Lung microvascular endothelial cell (primary cell): ENCODE data around the gene KLRF1. TPM values are rescaled to one million over a fixed set of nuclear protein-coding genes. Genes with fewer than 3 reads are reported as not detected.
A peak's percentile ranks its signal among the peaks of the same experiment; 100 is the strongest.
"Not testable (repeated sequence)": the region's sequence is repeated elsewhere in the genome, so short reads cannot be mapped to it uniquely, and the experiment has no call there.

Source experiments
- DNase-seq, 2 donors: peaks; one replicate each; pipeline versions ENCODE4 v3.0.0 to v3.0.0-alpha.2; 2010; ENCODE audit warnings: low read depth in 2 of 2
- total RNA-seq: library from RNA; depleted of rRNA; stranded (reverse); fragments of >200 nt; gene quantifications from 2 replicates; pipeline ENCODE4 v1.2.1, GENCODE V29; 2014

The KLRF1 gene
- total RNA-seq, 1 donor from 2014 or later: 0.20 TPM

DNA sequence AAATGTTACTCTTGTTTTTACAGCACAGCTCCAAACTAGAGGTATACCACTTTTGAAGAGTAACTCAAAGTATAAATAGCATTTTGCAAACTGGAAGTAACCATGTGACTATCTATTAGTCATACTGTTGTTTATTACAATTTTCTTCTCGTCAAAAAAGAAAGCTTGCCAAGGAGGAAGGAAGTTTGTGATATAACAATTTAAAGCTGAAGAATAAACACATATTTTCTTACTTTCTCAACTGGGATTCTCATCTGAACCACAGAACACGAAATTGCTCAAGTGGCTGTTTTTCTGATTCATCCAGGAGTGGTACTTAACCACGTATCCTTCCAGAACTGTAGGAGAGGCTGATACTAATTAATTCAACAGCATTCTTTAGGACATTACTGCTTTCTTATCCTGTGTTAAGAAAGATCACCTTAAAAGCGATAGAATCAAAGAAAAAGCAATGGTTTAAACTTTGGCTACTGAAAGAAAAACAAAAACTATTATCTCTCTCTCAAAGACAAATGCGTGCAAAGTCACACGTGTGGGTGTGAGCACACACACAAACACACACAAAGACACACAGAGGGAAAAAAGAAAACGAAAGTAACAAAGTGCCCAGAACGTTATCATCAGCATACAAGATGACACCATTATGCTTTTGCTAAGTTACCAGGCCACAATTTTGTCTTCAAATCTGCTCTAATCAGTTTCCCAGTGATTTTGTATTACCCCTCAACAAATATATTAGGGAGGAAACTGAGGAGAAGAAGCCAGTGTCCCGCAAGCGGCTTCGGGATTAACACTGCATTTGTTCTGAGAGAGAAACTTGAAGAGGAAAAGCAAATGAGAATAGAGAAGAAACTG, 42.3 kb downstream of the KLRF1 start, which contains the start of gene CLEC2B:
CLEC2B (minus strand) TSS at position 48 of the 855 bp plus-strand sequence.
- DNase-seq: peak; percentile 87 to 96

DNA sequence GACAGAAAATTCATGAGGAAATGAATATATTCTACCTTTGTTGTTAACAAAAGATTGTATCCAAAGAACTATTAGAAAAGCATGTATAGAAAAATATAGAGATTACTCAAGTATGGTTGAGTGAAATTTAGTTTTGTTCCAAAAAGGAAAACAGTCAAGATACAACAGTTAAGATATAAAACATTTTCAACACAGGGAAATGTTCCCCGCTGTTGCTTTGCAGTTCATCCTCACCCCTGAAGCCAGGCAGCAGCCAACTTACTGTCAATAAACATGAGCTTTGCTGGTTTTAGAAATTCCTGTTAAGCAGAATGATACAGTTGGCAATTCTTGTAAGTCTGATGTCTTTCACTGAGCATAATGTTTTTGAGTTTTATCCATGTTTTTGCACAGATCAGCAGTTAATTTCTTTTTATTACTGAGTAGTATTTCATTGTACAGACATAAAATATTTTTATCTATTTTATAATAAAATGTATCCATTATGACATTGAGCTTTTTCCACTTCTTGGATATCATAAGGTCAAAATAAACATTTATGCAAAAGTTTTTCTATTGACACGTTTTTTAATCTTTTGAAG, 43.1 kb downstream of the KLRF1 start:
- peak; percentile 54 to 57 for DNase-seq

DNA sequence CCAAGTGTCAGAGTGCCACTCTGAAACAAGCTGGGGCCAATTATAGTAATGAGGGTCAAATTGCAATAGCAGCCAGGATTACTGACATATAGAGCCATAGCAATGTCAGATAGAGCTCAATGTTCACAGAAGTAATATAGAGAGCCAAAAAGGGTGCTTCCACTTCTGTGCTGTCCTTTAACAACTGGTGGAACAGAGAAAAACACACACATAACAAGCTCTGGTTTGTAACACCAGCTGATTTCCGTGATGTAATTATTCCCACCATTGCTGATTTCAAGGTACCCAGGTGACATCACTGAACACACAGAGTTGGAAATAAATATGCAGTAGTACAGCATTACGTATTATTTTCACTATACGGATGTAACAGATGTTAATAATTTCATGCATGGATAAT, 44.9 kb downstream of the KLRF1 start:
- no peak for DNase-seq

DNA sequence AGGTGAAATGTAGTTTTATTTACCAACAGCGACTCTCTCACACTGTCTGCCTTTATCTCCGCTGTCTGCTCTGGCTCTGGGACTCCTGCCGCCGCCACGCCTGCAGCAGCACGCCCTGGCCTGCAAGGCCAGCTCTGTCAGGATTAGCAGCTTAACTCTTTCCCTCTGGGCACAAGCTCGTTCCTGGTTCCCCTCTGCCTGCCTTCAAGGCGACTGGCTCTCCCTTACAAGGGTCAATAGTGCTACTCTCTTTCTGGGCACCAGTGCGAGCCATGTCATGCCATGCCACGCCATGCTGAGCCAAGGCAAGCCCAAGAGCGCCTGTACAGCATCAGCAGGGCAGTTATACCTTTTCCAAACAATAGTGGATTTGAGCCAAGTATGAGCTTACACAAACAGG, 45.5 kb downstream of the KLRF1 start:
- DNase-seq: no peak

DNA sequence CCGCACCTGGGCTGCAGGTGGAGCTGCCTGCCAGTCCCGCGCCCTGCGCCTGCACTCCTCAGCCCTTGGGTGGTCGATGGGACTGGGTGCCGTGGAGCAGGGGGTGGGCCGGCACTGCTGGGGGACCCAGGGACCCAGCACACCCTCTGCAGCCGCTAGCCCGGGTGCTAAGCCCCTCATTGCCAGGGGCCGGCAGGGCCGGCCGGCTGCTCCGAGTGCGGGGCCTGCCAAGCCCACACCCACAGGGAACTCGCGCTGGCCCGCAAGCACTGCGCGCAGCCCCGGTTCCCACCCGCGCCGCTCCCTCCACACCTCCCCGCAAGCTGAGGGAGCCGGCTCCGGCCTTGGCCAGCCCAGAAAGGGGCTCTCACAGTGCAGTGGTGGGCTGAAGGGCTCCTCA, 48.8 kb downstream of the KLRF1 start:
- DNase-seq: not testable (repeated sequence)

DNA sequence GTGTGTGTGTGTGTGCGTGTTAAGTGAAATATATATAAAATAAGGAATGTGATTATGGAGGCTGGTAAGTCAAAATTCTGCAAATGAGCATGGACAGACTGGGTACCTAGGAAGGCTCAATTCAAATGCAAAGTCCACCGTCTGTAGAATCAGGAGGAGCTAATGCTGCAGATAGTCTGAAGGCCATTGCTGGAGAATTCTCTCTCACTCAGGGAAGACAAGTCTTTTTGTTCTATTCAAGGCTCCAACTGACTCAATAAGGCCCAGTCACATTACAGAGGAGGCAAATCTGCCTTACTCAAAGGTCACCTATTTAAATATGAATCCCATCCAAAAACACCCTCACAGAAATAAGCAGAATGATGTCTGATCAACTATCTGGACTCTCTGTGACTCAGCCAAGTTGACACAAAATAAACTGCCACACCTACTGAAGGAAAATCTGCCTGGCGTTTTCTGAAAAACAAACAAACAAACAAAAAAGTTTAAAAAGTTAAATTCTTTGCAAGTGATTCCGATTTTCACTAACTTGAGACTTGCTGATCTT, 53.3 kb downstream of the KLRF1 start:
- no peak for DNase-seq

DNA sequence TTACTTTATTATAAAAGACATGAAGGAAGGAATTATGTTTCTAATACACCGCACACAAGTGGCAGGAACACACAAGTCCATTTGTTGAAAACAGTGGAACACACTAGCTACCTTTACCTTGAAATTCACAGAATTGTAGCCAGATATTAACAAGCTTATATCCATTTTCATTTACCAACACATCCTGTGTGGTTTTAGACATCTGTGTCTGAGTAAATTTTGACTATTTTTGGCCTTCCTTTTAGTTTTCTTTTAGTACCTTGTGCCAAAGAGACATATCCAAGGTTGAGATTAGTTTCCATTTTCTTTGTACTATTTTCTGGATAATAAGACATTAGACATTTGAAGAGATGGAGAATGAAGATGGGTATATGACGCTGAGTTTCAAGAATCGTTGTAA, 54.0 kb downstream of the KLRF1 start, which contains the start of gene KLRF2:
KLRF2 (plus strand) TSS at position 244 of the 400 bp plus-strand sequence; CDS start at position 351, 107 bp downstream.
- no peak for DNase-seq

DNA sequence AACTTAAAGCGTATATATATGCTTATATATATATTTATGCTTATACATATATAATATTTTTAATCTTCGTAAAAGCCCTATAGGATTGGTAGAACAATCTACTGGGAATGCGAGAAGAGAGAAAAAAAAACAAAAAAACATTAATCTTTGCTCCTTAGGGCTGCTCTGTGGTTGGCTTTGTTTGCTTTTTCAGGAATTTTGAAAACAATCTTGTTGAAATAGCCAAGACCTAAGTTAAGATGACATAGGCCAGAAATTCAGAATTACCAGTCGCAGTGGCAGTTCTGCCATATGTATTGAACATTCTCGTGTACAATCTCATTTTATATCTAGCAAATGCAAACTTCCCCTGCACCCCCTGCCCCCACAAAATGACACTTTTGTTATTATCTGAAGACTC, 54.7 kb downstream of the KLRF1 start:
- no peak for DNase-seq

DNA sequence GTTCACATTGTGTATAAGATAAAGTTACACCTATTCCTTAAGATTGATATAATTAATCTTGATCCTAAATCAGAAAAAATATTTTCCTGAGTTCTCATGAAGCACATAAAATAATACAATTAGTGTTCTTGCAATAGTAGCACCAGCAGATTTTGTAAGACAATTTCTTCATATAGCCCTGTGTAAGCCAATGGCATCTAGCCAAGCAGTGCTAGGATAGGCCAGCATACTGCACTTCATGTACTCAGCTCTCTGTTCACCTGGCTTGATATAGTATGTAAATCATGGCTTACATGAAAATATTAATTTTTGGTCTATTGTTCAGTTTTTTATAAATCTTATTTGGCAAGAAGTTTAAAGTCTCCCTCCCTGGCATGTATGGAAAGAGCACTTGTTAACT, 55.9 kb downstream of the KLRF1 start:
- DNase-seq: no peak

DNA sequence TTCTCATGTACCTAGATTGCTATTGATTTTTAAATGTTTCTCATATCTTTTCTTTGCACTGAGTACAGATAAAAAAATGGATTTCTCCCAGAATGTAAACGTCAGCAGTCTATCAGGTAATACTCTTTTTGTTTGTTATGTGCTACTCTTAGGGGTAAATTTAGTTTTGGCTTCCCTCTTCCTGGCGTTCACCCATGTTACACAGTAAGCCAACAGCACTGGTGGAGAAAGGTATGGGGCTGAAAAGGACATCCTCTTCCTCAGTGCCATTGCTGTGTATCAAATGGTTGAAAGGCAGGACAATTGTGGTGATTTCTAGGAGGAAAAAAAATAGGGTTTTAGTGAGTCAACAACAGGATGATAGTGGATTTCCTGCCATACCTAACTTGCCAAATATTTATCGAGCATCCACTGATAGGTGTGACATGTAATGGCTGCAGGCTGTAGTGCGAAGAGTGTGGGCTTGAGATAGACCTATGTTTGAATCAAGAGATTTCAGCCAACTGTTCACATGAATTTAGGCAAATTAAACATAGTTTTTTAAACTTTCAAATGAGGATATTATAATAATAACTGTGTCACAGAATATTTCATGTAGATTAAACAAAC, 61.5 kb downstream of the KLRF1 start:
- peak in 1 of 2 donors; percentile 40 for DNase-seq

Other genes with a start within 250 kb of the KLRF1 start
- not detected in 2 replicates for gene KLRB1, start 219.6 kb upstream of the KLRF1 start, total RNA-seq
- 0.99 and 1.3 TPM in 2 replicates for gene CLEC2D, start 157.8 kb upstream of the KLRF1 start, total RNA-seq
- gene CLECL1, start 94.4 kb upstream of the KLRF1 start, total RNA-seq: not detected in 2 replicates
- gene CD69, start 66.6 kb upstream of the KLRF1 start, total RNA-seq: 0.40 and 0.44 TPM in 2 replicates
- gene CLEC2B, start 41.9 kb downstream of the KLRF1 start, total RNA-seq: 26.4 and 29.2 TPM in 2 replicates
- gene KLRF2, start 54.0 kb downstream of the KLRF1 start, total RNA-seq: not detected in 2 replicates
- gene CLEC2A, start 104.9 kb downstream of the KLRF1 start, total RNA-seq: not detected in 2 replicates
- gene CLEC12A, start 143.9 kb downstream of the KLRF1 start, total RNA-seq: not detected in 2 replicates
- not detected in 2 replicates for gene CLEC1B, start 171.6 kb downstream of the KLRF1 start, total RNA-seq
- gene CLEC12B, start 183.1 kb downstream of the KLRF1 start, total RNA-seq: under 0.01 TPM in 1 of 2 replicates, not detected in the other
- gene CLEC9A, start 203.2 kb downstream of the KLRF1 start, total RNA-seq: not detected in 2 replicates